GM18499 (cell line): ENCODE measurements around the gene C1orf146.
"Not testable (repeated sequence)": the region's sequence is repeated elsewhere in the genome, so short reads cannot be mapped to it uniquely, and the experiment has no call there.

ENCODE experiments used
- ATAC-seq: cut with Tn5 transposase; IDR thresholded peaks from one replicate; pipeline ENCODE4 v1.9.1; 2021; ENCODE audit warnings: moderate number of reproducible peaks; ENCODE audit not compliant: insufficient read depth, unreplicated experiment

Gene C1orf146

GRCh38 chr1:92262516-92262915, 44.8 kb downstream of the C1orf146 start:
- ATAC-seq, result no peak

DNA sequence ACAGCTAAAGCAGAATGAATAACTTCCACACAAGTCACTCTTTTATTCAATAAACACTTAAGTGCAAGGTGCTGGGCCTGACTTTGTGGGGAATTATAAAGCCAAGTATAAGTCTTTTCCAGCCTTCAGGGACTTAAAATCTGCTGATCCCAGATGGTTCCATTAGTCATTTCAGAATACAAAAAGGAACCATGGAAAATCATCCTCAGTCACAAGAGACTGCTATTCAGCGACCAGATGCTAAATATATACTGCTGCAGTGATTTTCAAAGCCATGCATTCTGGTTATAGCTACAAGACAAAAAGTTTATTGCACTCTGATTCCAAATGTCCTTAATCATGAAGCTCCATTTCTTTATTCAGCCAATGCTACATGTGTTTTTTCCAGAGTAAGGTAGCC, 55.3 kb downstream of the C1orf146 start:
- ATAC-seq, result no peak

- ATAC-seq, result no peak
Observed at GRCh38 chr1:92274939-92275338, 57.2 kb downstream of the C1orf146 start.

DNA sequence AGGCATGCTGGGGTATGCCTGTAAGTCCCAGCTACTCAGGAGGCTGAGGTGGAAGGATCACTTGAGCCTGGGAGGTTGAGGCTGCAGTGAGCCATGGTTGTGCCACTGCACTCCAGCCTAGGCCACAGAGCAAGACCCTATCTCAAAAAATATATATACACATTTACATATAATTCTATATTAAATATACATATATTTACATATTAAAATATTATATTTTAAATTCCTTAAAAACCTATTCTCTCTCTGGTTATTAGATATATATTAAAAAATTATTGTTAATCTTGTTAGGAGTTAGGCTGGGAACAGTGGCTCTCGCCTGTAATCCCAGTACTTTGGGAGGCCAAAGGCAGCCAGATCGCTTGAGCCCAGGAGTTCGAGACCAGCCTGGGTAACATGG, 58.4 kb downstream of the C1orf146 start:
- no peak for ATAC-seq

GRCh38 chr1:92277105-92277723, 59.5 kb downstream of the C1orf146 start:
- ATAC-seq, result no peak

- ATAC-seq, result not testable (repeated sequence)
Observed at GRCh38 chr1:92279781-92280180, 62.1 kb downstream of the C1orf146 start.

GRCh38 chr1:92281411-92281810, 63.7 kb downstream of the C1orf146 start:
- not testable (repeated sequence) for ATAC-seq

DNA sequence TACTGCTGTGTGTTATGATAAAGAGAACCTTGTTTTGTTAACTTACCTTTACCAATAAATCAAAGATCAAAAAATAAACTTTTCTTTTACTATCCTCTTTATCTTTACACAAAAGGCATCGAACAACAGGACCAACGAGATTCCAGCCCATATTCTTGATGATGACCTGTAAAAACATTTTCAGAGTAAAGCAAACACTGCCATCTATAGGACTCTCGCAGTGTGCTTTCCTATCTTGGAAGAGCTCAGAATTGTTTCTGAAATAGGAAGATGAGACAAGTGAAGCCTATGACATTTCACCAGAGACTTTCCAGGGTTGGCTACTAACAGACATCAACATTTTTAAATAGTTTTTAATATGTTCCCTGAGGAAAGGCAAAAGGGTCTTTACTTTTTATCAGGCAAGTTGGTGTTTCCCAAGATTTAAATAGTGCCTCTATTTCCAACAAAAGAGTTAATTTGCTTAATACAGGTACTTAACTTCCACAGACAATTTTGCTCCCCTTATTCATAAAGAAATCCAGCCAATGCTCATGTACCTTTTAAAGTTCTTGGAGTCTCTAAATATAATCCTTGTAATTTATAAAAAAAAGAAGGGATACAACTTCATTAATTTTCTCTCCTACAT, 73.8 kb downstream of the C1orf146 start:
- ATAC-seq, result no peak
